H1 (cell line): ENCODE results near the gene HSPA1A. TPM values are rescaled to one million over a fixed set of nuclear protein-coding genes. Genes with fewer than 3 reads are reported as not detected.
A peak's percentile ranks its signal among the peaks of the same experiment; 100 is the strongest.

Experiments used
- CTCF ChIA-PET: fragments of 300-600 bp; sonication (Branson Sonifier 250); formaldehyde crosslinking; loops from one replicate; lab custom pipeline; 2021; ENCODE audit not compliant: partially characterized antibody; lab: Charles Lee
- POLR2A ChIA-PET: fragments of 300-600 bp; sonication (Branson Sonifier 250); formaldehyde crosslinking; loops from one replicate; lab custom pipeline; 2021; ENCODE audit warnings: inconsistent platforms; ENCODE audit not compliant: partially characterized antibody; lab: Charles Lee
- DNase-seq, 2 experiments: peaks; one replicate each; pipeline versions ENCODE4 v3.0.0 to v3.0.0-alpha.2; 2010 to 2022; ENCODE audit warnings: low spot score in 2 of 2, low read depth in 1 of 2, mixed read lengths in 1 of 2
- FAIRE-seq: peaks from 2 replicates; lab custom pipeline; 2011; peaks lifted over from hg19 to GRCh38; lab: Jason Lieb, UNC
- H2AFZ ChIP-seq: 2 replicates; pipeline ENCODE4 v1.8.1; 2012; ENCODE audit warnings: low read length, inconsistent platforms
- H2AK5ac ChIP-seq: 2 replicates; pipeline ENCODE4 v1.6.1; 2013; ENCODE audit warnings: low read depth, low read length
- H2BK120ac ChIP-seq: replicated peaks from 2 replicates; pipeline ENCODE3; 2013; ENCODE audit warnings: low read depth, low read length, inconsistent platforms
- H2BK12ac ChIP-seq: 2 replicates; pipeline ENCODE4 v1.6.1; 2013; ENCODE audit warnings: low read depth, low read length
- H2BK15ac ChIP-seq: 2 replicates; pipeline ENCODE4 v1.6.1; 2013; ENCODE audit warnings: low read length
- H2BK20ac ChIP-seq: 2 replicates; pipeline ENCODE4 v1.6.1; 2013; ENCODE audit warnings: low read length
- H2BK5ac ChIP-seq: 2 replicates; pipeline ENCODE4 v1.6.1; 2013; ENCODE audit warnings: low read depth, low read length
- H3K14ac ChIP-seq: 2 replicates; pipeline ENCODE4 v1.6.1; 2013; ENCODE audit warnings: inconsistent platforms; ENCODE audit not compliant: insufficient read length
- H3K18ac ChIP-seq: 2 replicates; pipeline ENCODE4 v1.6.1; 2013; ENCODE audit warnings: low read length; ENCODE audit errors: extremely low read depth
- H3K23ac ChIP-seq: 2 replicates; pipeline ENCODE4 v1.6.1; 2013; ENCODE audit warnings: inconsistent platforms; ENCODE audit not compliant: insufficient read length
- H3K23me2 ChIP-seq: 2 replicates; pipeline ENCODE4 v1.6.1; 2013; ENCODE audit warnings: low read depth, low read length
- H3K27ac ChIP-seq: 2 replicates; pipeline ENCODE4 v1.6.1; 2011; ENCODE audit warnings: low read depth, low read length, inconsistent platforms
- H3K27me3 ChIP-seq, 4 experiments: replicated peaks in 1 of 4; 1 replicate in 1 of 4; 2 replicates in 3 of 4; pipeline versions ENCODE4 v1.6.1 to v1.8.1; 2011 to 2013; ENCODE audit warnings: low read length in 3 of 4, mild to moderate bottlenecking in 3 of 4, inconsistent platforms in 2 of 4, mixed read lengths in 2 of 4, moderate library complexity in 1 of 4; ENCODE audit not compliant: control insufficient read depth in 3 of 4, insufficient read depth in 3 of 4; ENCODE audit errors: extremely low read depth in 1 of 4
- H3K36me3 ChIP-seq, 4 experiments: 2 replicates each; pipeline versions ENCODE4 v1.6.1 to v1.8.1; 2011 to 2013; ENCODE audit warnings: mild to moderate bottlenecking in 4 of 4, low read length in 3 of 4, moderate library complexity in 2 of 4, control low read depth in 1 of 4, inconsistent platforms in 1 of 4; ENCODE audit not compliant: insufficient read depth in 4 of 4, control insufficient read depth in 2 of 4
- H3K4ac ChIP-seq: replicated peaks from 2 replicates; pipeline ENCODE3; 2013; ENCODE audit warnings: low read length, low read depth, mixed read lengths, inconsistent platforms; ENCODE audit not compliant: insufficient read length
- H3K4me1 ChIP-seq, 4 experiments: replicated peaks in 1 of 4; 1 replicate in 1 of 4; 2 replicates in 3 of 4; pipeline versions ENCODE4 v1.6.1 to v1.8.1; 2011 to 2013; ENCODE audit warnings: low read length in 3 of 4, inconsistent platforms in 2 of 4, mixed read lengths in 1 of 4; ENCODE audit not compliant: insufficient read depth in 4 of 4, control insufficient read depth in 3 of 4
- H3K4me2 ChIP-seq, 2 experiments: 2 replicates each; pipeline versions ENCODE4 v1.6.1 to v1.8.1; 2011 to 2013; ENCODE audit warnings: low read depth in 2 of 2, low read length in 2 of 2, control low read depth in 1 of 2, inconsistent platforms in 1 of 2, mild to moderate bottlenecking in 1 of 2; ENCODE audit not compliant: insufficient read depth in 1 of 2
- H3K4me3 ChIP-seq, 4 experiments: fragments of 200-600, 300-600 bp in 1 of 4; sonication (generic), shearing (Covaris generic), sonication (Bioruptor Twin) in 1 of 4; 2 replicates each; pipeline versions ENCODE4 v1.5.1 to v1.8.1; 2011 to 2016; ENCODE audit warnings: low read length in 4 of 4, low read depth in 3 of 4, control low read depth in 2 of 4, inconsistent platforms in 2 of 4, mild to moderate bottlenecking in 2 of 4, mixed read lengths in 1 of 4, moderate library complexity in 1 of 4; ENCODE audit not compliant: insufficient read depth in 2 of 4; ENCODE audit errors: extremely low read depth in 1 of 4
- H3K56ac ChIP-seq: replicated peaks from 2 replicates; pipeline ENCODE3; 2013; ENCODE audit warnings: low read depth, mild to moderate bottlenecking, mixed read lengths, low read length, inconsistent platforms; ENCODE audit not compliant: insufficient read length
- H3K79me1 ChIP-seq: 2 replicates; pipeline ENCODE4 v1.6.1; 2013; ENCODE audit warnings: low read depth, low read length, control low read depth
- H3K79me2 ChIP-seq, 2 experiments: 2 replicates each; pipeline versions ENCODE4 v1.6.1 to v1.8.1; 2012 to 2013; ENCODE audit warnings: low read length in 2 of 2, mild to moderate bottlenecking in 2 of 2, inconsistent platforms in 1 of 2; ENCODE audit not compliant: insufficient read depth in 2 of 2, control insufficient read depth in 1 of 2
- H3K9ac ChIP-seq, 4 experiments: replicated peaks in 1 of 4; 1 replicate in 1 of 4; 2 replicates in 3 of 4; pipeline versions ENCODE4 v1.6.1 to v1.8.1; 2011 to 2013; ENCODE audit warnings: low read depth in 3 of 4, low read length in 3 of 4, control low read depth in 2 of 4, mild to moderate bottlenecking in 2 of 4, moderate library complexity in 2 of 4, inconsistent platforms in 1 of 4; ENCODE audit errors: extremely low read depth in 1 of 4
- H3K9me3 ChIP-seq, 2 experiments: 2 replicates each; pipeline versions ENCODE4 v1.6.1 to v1.8.1; 2012 to 2013; ENCODE audit warnings: mild to moderate bottlenecking in 2 of 2, moderate library complexity in 2 of 2, control low read depth in 1 of 2, inconsistent platforms in 1 of 2, low read depth in 1 of 2, low read length in 1 of 2, mixed read lengths in 1 of 2; ENCODE audit not compliant: insufficient read depth in 2 of 2
- H4K20me1 ChIP-seq, 2 experiments: replicated peaks in 1 of 2; 2 replicates each; pipeline versions ENCODE3 to v1.8.1; 2011 to 2013; ENCODE audit warnings: inconsistent platforms in 2 of 2, low read length in 2 of 2, mild to moderate bottlenecking in 1 of 2; ENCODE audit not compliant: insufficient read depth in 2 of 2, control insufficient read depth in 1 of 2
- H4K5ac ChIP-seq: 2 replicates; pipeline ENCODE4 v1.6.1; 2013; ENCODE audit warnings: low read length, low read depth, mixed read lengths, inconsistent platforms; ENCODE audit not compliant: insufficient read length
- H4K8ac ChIP-seq: 2 replicates; pipeline ENCODE4 v1.8.0; 2013; ENCODE audit warnings: mild to moderate bottlenecking, moderate library complexity, low read length, inconsistent platforms; ENCODE audit not compliant: insufficient read depth; ENCODE audit errors: extremely low read depth
- H4K91ac ChIP-seq: replicated peaks from 2 replicates; pipeline ENCODE3; 2013; ENCODE audit warnings: low read length, mixed read lengths, inconsistent platforms; ENCODE audit not compliant: insufficient read length
- CBX8 ChIP-seq: fragments of 300-800, 300-1000 bp; sonication (generic); IDR thresholded peaks from 2 replicates; pipeline ENCODE4 v1.7.1; 2016; ENCODE audit warnings: low read depth, low read length, borderline replicate concordance
- SIRT6 ChIP-seq: IDR thresholded peaks from one replicate; pipeline ENCODE4 v1.7.1; 2012; ENCODE audit warnings: low read length, inconsistent platforms
- SRF ChIP-seq: IDR thresholded peaks from 2 replicates; pipeline ENCODE4 v1.6.1; 2011; ENCODE audit warnings: mild to moderate bottlenecking, low read depth, low read length, moderate library complexity
- SUZ12 ChIP-seq: fragments of 200-600 bp; sonication (generic); IDR thresholded peaks from 2 replicates; pipeline ENCODE4 v1.6.1; 2012; ENCODE audit warnings: mild to moderate bottlenecking, inconsistent platforms, low read length, moderate library complexity, mixed read lengths
- TCF12 ChIP-seq: IDR thresholded peaks from 2 replicates; pipeline ENCODE4 v1.6.1; 2011; ENCODE audit warnings: low read depth, mild to moderate bottlenecking, low read length
- USF2 ChIP-seq: IDR thresholded peaks from 2 replicates; pipeline ENCODE4 v1.6.1; 2011; ENCODE audit warnings: low read length, improper control_type of control experiment
- WGBS, 2 experiments: shearing (Covaris generic) in 1 of 2; methylation state at CpG; one replicate each; pipeline versions ENCODE4 v1.1.6 to v1.1.7; 2013 to 2015; ENCODE audit warnings: low lambda C conversion rate in 2 of 2, mixed read lengths in 2 of 2, inconsistent platforms in 1 of 2, low coverage in 1 of 2, missing lambda C conversion rate in 1 of 2; ENCODE audit not compliant: insufficient replicate concordance in 2 of 2, insufficient coverage in 1 of 2, insufficient read length in 1 of 2; ENCODE audit errors: extremely low coverage in 1 of 2, missing lambda C conversion rate in 1 of 2; 5-methylcytosine and 5-hydroxymethylcytosine counted together
- long read RNA-seq, 2 experiments: library from RNA in 1 of 2; library from capped mRNA in 1 of 2; stranded (forward); transcript quantifications; one replicate each; pipeline ENCODE4 v2.0.0, GENCODE V29; 2021; ENCODE audit warnings: inconsistent platforms in 1 of 2
- polyA minus RNA-seq, 3 experiments: library from RNA; depleted of rRNA, polyadenylated mRNA; stranded (reverse); fragments of >200 nt; gene quantifications; 1 replicate in 2 of 3; 2 replicates in 1 of 3; pipeline ENCODE4 v1.2.3, GENCODE V29; 2011
- polyA plus RNA-seq, 7 experiments: library from polyadenylated mRNA; depleted of rRNA in 3 of 7; stranded (reverse) in 5 of 7; unstranded in 2 of 7; fragments of >200 nt in 5 of 7; fragments of 200-250 nt in 2 of 7; gene quantifications; 1 replicate in 5 of 7; 2 replicates in 1 of 7; 4 replicates in 1 of 7; pipeline versions ENCODE4 v1.2.1 to v1.2.3, GENCODE V29; 2011 to 2013; ENCODE audit warnings: missing spikeins in 2 of 7, mixed read lengths in 2 of 7
- total RNA-seq: library from RNA; stranded (reverse); fragmentation: NEBNext Ultra II Directional; extraction: Animal tissue kit (Norgen Biotek cat#: 25700); gene quantifications from 2 replicates; pipeline ENCODE4 v1.2.1, GENCODE V29; 2021

The HSPA1A gene
- 54.0 and 59.9 TPM in 2 replicates for total RNA-seq
- 40.7 and 50.2 TPM in 2 replicates for polyA plus RNA-seq (2011; rRNA removed)
- 41.3 TPM for polyA plus RNA-seq (2011; cell fraction: cytosol; rRNA removed)
- polyA plus RNA-seq (2011; cell fraction: nucleus; rRNA removed), result 38.2 TPM
- polyA plus RNA-seq (2012, experiment 1 of 2), result 38.3 to 62.3 TPM (median 51.4 TPM) in 4 replicates
- polyA plus RNA-seq (2012, experiment 2 of 2), result 29.0 TPM
- 30.4 TPM for polyA plus RNA-seq (2013, experiment 1 of 2)
- 32.2 TPM for polyA plus RNA-seq (2013, experiment 2 of 2)
- polyA minus RNA-seq (2011; rRNA and poly(A)+ RNA removed), result 16.5 and 20.9 TPM in 2 replicates
- 28.2 TPM for polyA minus RNA-seq (2011; cell fraction: cytosol; rRNA and poly(A)+ RNA removed)
- 46.1 TPM for polyA minus RNA-seq (2011; cell fraction: nucleus; rRNA and poly(A)+ RNA removed)
- long read RNA-seq, experiment 1, transcript HSPA1A-201 (1 exons, 2,483 nt), result major isoform, 24 of 24 reads
- long read RNA-seq, experiment 1, partial matches to known transcripts, result 0 of 24 reads
- long read RNA-seq, experiment 1, other reads (novel, unspliced or antisense), result 0 of 24 reads
- long read RNA-seq, experiment 2, transcript HSPA1A-201 (1 exons, 2,483 nt), result major isoform, 17 of 17 reads
- long read RNA-seq, experiment 2, partial matches to known transcripts, result 0 of 17 reads
- long read RNA-seq, experiment 2, other reads (novel, unspliced or antisense), result 0 of 17 reads

- H2BK15ac ChIP-seq, result no peak within 1 kb of the TSS
- no peak within 1 kb of the TSS for H4K91ac ChIP-seq
- no peak within 1 kb of the TSS for H2BK20ac ChIP-seq
- no peak within 1 kb of the TSS for H4K5ac ChIP-seq
- H3K23me2 ChIP-seq, result peaks cover 8% of the 10 kb centered on the region
- H3K23ac ChIP-seq, result no peak within 1 kb of the TSS
- H3K27me3 ChIP-seq, result no peaks in the 10 kb centered on the region
- H4K20me1 ChIP-seq, result no peaks in the 10 kb centered on the region
- H3K9me3 ChIP-seq, result no peaks in the 10 kb centered on the region
- 2% methylated on average over 54 of the region's 56 CpGs; no CpG with 5 or more reads in 1 of the 2 experiments for WGBS, 2 experiments
- ChIA-PET CTCF (interaction anchor here (1.1 to 3.6 kb wide), 2 partner anchors 11 to 18 kb away, joined by 3 to 28 read pairs; partner anchors contain the start of gene VARS1), POLR2A (interaction anchor here (0.6 to 6.3 kb wide), 23 partner anchors 9 to 1498 kb away, joined by 3 to 119 read pairs (median 4); partner anchors contain the start of genes BAG6, C6orf47, HSPA1B and LSM2)
- peaks cover 0 to 5% of the 10 kb centered on the region in 2 experiments; a peak in 1 of 4 replicates for H3K79me2 ChIP-seq
- peak within 1 kb of the TSS; percentile 71 to 95 for H3K4me2 ChIP-seq
- no peak within 1 kb of the TSS for H3K4ac ChIP-seq
- H3K79me1 ChIP-seq, result peaks cover 2% of the 10 kb centered on the region; the same call in 1 of the 2 replicates
- peaks cover 0 to 5% (median 3%) of the 10 kb centered on the region in 4 experiments; a peak in 5 of 7 replicates for H3K4me1 ChIP-seq
- DNase-seq, result peak; percentile 91 to 93
- no peak within 1 kb of the TSS for H2AFZ ChIP-seq
- no peak within 1 kb of the TSS for H2BK120ac ChIP-seq
- FAIRE-seq, result no peak
- no peak within 1 kb of the TSS for H2BK12ac ChIP-seq
- H3K4me3 ChIP-seq, result peak within 1 kb of the TSS; percentile 54 to 77 (median 65)
- peak within 1 kb of the TSS; percentile 55; the same call in 1 of the 2 replicates for H2BK5ac ChIP-seq
- peak within 1 kb of the TSS; percentile 37; the same call in 1 of the 2 replicates for H3K27ac ChIP-seq
- no peaks in the 10 kb centered on the region for H3K36me3 ChIP-seq
- H3K14ac ChIP-seq, result no peak within 1 kb of the TSS
- H2AK5ac ChIP-seq, result no peak within 1 kb of the TSS
- H3K56ac ChIP-seq, result no peak within 1 kb of the TSS
- peak within 1 kb of the TSS in 3 of 4 experiments; percentile 54 to 69 (median 57); a peak in 6 of 7 replicates for H3K9ac ChIP-seq
- H3K18ac ChIP-seq, result no peak within 1 kb of the TSS; the same call in none of the 2 replicates
- H4K8ac ChIP-seq, result 0 out of 2 replicates have a peak within 1 kb of the TSS, but pooled peaks have one; percentile 42
- no peak for TF ChIP-seq TCF12
- TF ChIP-seq SIRT6, result no peak
- no peak for TF ChIP-seq CBX8
- TF ChIP-seq SUZ12, result no peak
- no peak for TF ChIP-seq SRF
- TF ChIP-seq USF2, result no peak
Observed at GRCh38 chr6:31815025-31815838, at the start of gene HSPA1A, which contains the start of gene HSPA1L. Gene HSPA1A, plus strand, starts transcription at chr6:31815543. Its CDS starts 214 bp downstream, at chr6:31815757. Gene HSPA1L, minus strand, starts transcription at chr6:31815283. Its CDS starts 3,311 bp downstream, at chr6:31811972.
